Right atrium auricular region (tissue), 2 donors: Measurements from ENCODE around the gene TUBGCP2. TPM values are rescaled to one million over a fixed set of nuclear protein-coding genes. Genes with fewer than 3 reads are reported as not detected.

Experiments
- DNase-seq: peaks from one replicate; pipeline ENCODE4 v3.0.0-alpha.2; 2019; ENCODE audit warnings: low spot score
- H3K27ac ChIP-seq, 2 donors: fragments of 200-600 bp; sonication (generic); 1 replicate in 1 of 2; 2 replicates in 1 of 2; pipeline ENCODE4 v1.5.1; 2016 to 2019
- H3K27me3 ChIP-seq, 2 donors: fragments of 200-600 bp; sonication (generic); one replicate each; pipeline versions ENCODE4 v1.5.1 to v1.6.0; 2017 to 2019
- H3K36me3 ChIP-seq: fragments of 200-600 bp; sonication (generic); one replicate; pipeline ENCODE4 v1.5.1; 2016
- H3K4me1 ChIP-seq, 2 donors: fragments of 200-600 bp; sonication (generic); one replicate each; pipeline versions ENCODE4 v1.5.1 to v1.6.0; 2017 to 2019
- H3K4me3 ChIP-seq, 2 donors: fragments of 200-600 bp; sonication (generic); 1 replicate in 1 of 2; 2 replicates in 1 of 2; pipeline ENCODE4 v1.5.1; 2017 to 2019; ENCODE audit warnings: mild to moderate bottlenecking in 1 of 2, moderate library complexity in 1 of 2
- H3K9me3 ChIP-seq, 2 donors: fragments of 200-600 bp; sonication (generic); one replicate each; pipeline ENCODE4 v1.5.1; 2019
- CTCF ChIP-seq, 2 donors: fragments of 200-600 bp; sonication (generic); IDR thresholded peaks; one replicate each; pipeline ENCODE4 v1.5.1; 2019; ENCODE audit warnings: antibody characterized with exemption in 2 of 2
- total RNA-seq, 2 donors: library from RNA; depleted of rRNA; stranded (reverse); fragments of >200 nt; gene quantifications; one replicate each; pipeline ENCODE4 v1.1.0, GENCODE V29; 2016

The TUBGCP2 gene
- total RNA-seq, 2 donors from 2014 or later = 22.1 to 30.4 TPM

- H3K4me1 ChIP-seq = peaks cover 0 to 5% of the 10 kb centered on the region in 2 donors
- TF ChIP-seq CTCF (IDR thresholded peaks at IDR 0.05) = no peak
- no peak overlapping the region for H3K27ac ChIP-seq
- DNase-seq = no peak
- H3K27me3 ChIP-seq = no peaks in the 10 kb centered on the region
- H3K36me3 ChIP-seq = peaks cover 86% of the 10 kb centered on the region
- H3K4me3 ChIP-seq = no peak overlapping the region
- no peaks in the 10 kb centered on the region for H3K9me3 ChIP-seq
Observed at GRCh38 chr10:133299224-133299623, 9.4 kb downstream of the TUBGCP2 start.

- Histone ChIP-seq H3K36me3 (peaks cover 93% of the 10 kb centered on the region), H3K27me3 (no peaks in the 10 kb centered on the region), H3K4me3 (no peak overlapping the region), H3K27ac (no peak overlapping the region), H3K9me3 (no peaks in the 10 kb centered on the region), H3K4me1 (peaks cover 0 to 5% of the 10 kb centered on the region in 2 donors)
- no peak for DNase-seq
- TF ChIP-seq CTCF (IDR thresholded peaks at IDR 0.05) = no peak
Observed at GRCh38 chr10:133298466-133298865, 10.2 kb downstream of the TUBGCP2 start.

- no peak for DNase-seq
- H3K4me3 ChIP-seq = no peak overlapping the region
- H3K27me3 ChIP-seq = no peaks in the 10 kb centered on the region
- H3K27ac ChIP-seq = no peak overlapping the region
- no peaks in the 10 kb centered on the region for H3K4me1 ChIP-seq
- H3K36me3 ChIP-seq = peaks cover 98% of the 10 kb centered on the region
- H3K9me3 ChIP-seq = no peaks in the 10 kb centered on the region
- no peak for TF ChIP-seq CTCF (IDR thresholded peaks at IDR 0.05)
Observed at GRCh38 chr10:133297504-133297903, 11.2 kb downstream of the TUBGCP2 start.

GRCh38 chr10:133295426-133296320, 13.0 kb downstream of the TUBGCP2 start:
- Histone ChIP-seq H3K27me3 (no peaks in the 10 kb centered on the region), H3K27ac (no peak overlapping the region), H3K9me3 (no peaks in the 10 kb centered on the region), H3K4me3 (no peak overlapping the region), H3K4me1 (no peaks in the 10 kb centered on the region), H3K36me3 (peaks cover 88% of the 10 kb centered on the region)
- no peak for TF ChIP-seq CTCF (IDR thresholded peaks at IDR 0.05)
- no peak for DNase-seq

GRCh38 chr10:133294189-133294588, 14.5 kb downstream of the TUBGCP2 start:
- no peak for TF ChIP-seq CTCF (IDR thresholded peaks at IDR 0.05)
- Histone ChIP-seq H3K27me3 (no peaks in the 10 kb centered on the region), H3K9me3 (no peaks in the 10 kb centered on the region), H3K4me1 (no peaks in the 10 kb centered on the region), H3K36me3 (peaks cover 87% of the 10 kb centered on the region), H3K4me3 (no peak overlapping the region), H3K27ac (no peak overlapping the region)
- DNase-seq = no peak

GRCh38 chr10:133293810-133294119, 14.9 kb downstream of the TUBGCP2 start:
- H3K27ac ChIP-seq = no peak overlapping the region
- no peak overlapping the region for H3K4me3 ChIP-seq
- no peak for TF ChIP-seq CTCF (IDR thresholded peaks at IDR 0.05)
- H3K9me3 ChIP-seq = no peaks in the 10 kb centered on the region
- peaks cover 87% of the 10 kb centered on the region for H3K36me3 ChIP-seq
- H3K4me1 ChIP-seq = no peaks in the 10 kb centered on the region
- no peak for DNase-seq
- H3K27me3 ChIP-seq = no peaks in the 10 kb centered on the region
